HepG2 (cell line): ENCODE data around the gene CCND1.

Source experiments
- CEBPG ChIP-seq: IDR thresholded peaks from 2 replicates; pipeline ENCODE4 v1.6.1; 2016
- RFX5 ChIP-seq: IDR thresholded peaks from 2 replicates; pipeline ENCODE4 v1.6.1; 2011; ENCODE audit warnings: low read depth, low read length, improper control_type of control experiment
- ZNF737 ChIP-seq: sonication (generic); formaldehyde crosslinking; IDR thresholded peaks from 2 replicates; pipeline ENCODE4 v1.5.0; 2020; ENCODE audit warnings: missing genetic modification reagents, mild to moderate bottlenecking, borderline replicate concordance
- TF ChIP-seq, protein P1 (sequence below): sonication (generic); formaldehyde crosslinking; IDR thresholded peaks from 2 replicates; pipeline ENCODE4 v1.4.0; 2020; ENCODE audit warnings: missing genetic modification reagents
- TF ChIP-seq, protein P2 (sequence below): sonication (generic); formaldehyde crosslinking; IDR thresholded peaks from 2 replicates; pipeline ENCODE4 v1.5.0; 2020; ENCODE audit warnings: mild to moderate bottlenecking, missing genetic modification reagents, moderate library complexity

DNA sequence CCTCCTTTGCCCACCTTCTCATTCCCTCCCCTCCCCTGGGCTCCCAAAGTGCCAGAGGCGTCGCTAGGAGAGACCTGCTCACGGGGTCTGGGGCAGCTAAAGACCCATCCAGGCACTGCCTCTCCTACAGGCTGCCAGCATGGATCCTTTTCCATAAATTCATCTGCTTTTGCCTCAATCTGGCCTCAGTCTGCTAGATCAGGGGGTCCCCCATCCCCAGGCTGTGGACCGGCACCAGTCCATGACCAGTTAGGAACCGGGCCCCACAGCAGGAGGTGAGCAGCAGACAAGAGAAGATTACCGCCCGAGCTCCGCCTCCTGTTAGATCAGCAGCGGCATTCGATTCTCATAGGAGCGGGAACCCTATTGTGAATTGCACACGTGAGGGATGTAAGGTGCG lies 21.9 kb downstream of the CCND1 start:
- no peak for TF ChIP-seq ZNF737 (CRISPR knock-in tag)
- TF ChIP-seq, protein P1, sequence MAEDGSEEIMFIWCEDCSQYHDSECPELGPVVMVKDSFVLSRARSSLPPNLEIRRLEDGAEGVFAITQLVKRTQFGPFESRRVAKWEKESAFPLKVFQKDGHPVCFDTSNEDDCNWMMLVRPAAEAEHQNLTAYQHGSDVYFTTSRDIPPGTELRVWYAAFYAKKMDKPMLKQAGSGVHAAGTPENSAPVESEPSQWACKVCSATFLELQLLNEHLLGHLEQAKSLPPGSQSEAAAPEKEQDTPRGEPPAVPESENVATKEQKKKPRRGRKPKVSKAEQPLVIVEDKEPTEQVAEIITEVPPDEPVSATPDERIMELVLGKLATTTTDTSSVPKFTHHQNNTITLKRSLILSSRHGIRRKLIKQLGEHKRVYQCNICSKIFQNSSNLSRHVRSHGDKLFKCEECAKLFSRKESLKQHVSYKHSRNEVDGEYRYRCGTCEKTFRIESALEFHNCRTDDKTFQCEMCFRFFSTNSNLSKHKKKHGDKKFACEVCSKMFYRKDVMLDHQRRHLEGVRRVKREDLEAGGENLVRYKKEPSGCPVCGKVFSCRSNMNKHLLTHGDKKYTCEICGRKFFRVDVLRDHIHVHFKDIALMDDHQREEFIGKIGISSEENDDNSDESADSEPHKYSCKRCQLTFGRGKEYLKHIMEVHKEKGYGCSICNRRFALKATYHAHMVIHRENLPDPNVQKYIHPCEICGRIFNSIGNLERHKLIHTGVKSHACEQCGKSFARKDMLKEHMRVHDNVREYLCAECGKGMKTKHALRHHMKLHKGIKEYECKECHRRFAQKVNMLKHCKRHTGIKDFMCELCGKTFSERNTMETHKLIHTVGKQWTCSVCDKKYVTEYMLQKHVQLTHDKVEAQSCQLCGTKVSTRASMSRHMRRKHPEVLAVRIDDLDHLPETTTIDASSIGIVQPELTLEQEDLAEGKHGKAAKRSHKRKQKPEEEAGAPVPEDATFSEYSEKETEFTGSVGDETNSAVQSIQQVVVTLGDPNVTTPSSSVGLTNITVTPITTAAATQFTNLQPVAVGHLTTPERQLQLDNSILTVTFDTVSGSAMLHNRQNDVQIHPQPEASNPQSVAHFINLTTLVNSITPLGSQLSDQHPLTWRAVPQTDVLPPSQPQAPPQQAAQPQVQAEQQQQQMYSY, result no peak
- no peak for TF ChIP-seq CEBPG (CRISPR knock-in tag)
- TF ChIP-seq, protein P2, sequence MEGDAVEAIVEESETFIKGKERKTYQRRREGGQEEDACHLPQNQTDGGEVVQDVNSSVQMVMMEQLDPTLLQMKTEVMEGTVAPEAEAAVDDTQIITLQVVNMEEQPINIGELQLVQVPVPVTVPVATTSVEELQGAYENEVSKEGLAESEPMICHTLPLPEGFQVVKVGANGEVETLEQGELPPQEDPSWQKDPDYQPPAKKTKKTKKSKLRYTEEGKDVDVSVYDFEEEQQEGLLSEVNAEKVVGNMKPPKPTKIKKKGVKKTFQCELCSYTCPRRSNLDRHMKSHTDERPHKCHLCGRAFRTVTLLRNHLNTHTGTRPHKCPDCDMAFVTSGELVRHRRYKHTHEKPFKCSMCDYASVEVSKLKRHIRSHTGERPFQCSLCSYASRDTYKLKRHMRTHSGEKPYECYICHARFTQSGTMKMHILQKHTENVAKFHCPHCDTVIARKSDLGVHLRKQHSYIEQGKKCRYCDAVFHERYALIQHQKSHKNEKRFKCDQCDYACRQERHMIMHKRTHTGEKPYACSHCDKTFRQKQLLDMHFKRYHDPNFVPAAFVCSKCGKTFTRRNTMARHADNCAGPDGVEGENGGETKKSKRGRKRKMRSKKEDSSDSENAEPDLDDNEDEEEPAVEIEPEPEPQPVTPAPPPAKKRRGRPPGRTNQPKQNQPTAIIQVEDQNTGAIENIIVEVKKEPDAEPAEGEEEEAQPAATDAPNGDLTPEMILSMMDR (CRISPR knock-in tag), result no peak
- no peak for TF ChIP-seq RFX5
